Measurements from ENCODE around the gene SCARB2. TPM values are rescaled to one million over a fixed set of nuclear protein-coding genes. Genes with fewer than 3 reads are reported as not detected.

Gene SCARB2
- total and polyA plus RNA-seq, 2 of the 4 experiments (the other 2 are of a cell fraction), result 69.2 to 102 TPM

DNA sequence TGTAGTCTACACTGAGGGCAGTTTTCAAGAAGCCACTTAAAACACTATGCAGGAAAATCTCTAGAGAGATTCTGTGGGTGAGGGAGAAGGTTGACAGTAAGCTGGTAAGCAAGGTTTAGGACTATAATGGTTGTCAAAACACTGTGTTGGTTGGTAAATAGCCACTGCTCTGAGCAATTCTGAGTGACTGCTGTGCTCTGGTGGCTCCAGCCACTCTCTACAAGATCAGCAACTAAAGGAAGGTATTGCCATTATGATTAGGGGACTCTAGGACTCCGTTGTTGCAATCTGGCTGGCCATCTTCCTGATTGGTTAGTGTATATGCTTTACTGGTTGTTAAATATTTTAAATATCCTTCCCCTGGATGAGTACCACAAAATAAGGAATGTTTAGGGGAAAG lies 32.4 kb upstream of the SCARB2 start:
- Histone ChIP-seq H3K9me3 (ENCODE audit: control insufficient read depth, insufficient read depth, low read length) (no peaks in the 10 kb centered on the region), H3K56ac (ENCODE audit: extremely low read depth, insufficient read depth, low read length) (no peak overlapping the region), H4K20me1 (ENCODE audit: insufficient read depth, low read length) (no peaks in the 10 kb centered on the region), H4K5ac (ENCODE audit: low read depth, low read length) (no peak overlapping the region), H2AK9ac (replicated peaks; ENCODE audit: low read depth, low read length, poor library complexity) (no peak overlapping the region), H4K91ac (ENCODE audit: insufficient read depth, low read depth, low read length) (no peak overlapping the region), H2AFZ (replicated peaks; ENCODE audit: low read length, poor library complexity) (no peak overlapping the region), H2BK5ac (ENCODE audit: low read depth, low read length, poor library complexity, severe bottlenecking) (no peak overlapping the region), H3K4me3 (ENCODE audit: insufficient read depth, low read depth, low read length) (no peak overlapping the region), H3K27me3 (ENCODE audit: control insufficient read depth, insufficient read depth, low read length) (peaks cover 30% of the 10 kb centered on the region), H3K14ac (replicated peaks; ENCODE audit: low read depth, low read length) (no peak overlapping the region), H4K8ac (ENCODE audit: low read depth in 2 of 2, low read length in 2 of 2) (no peak overlapping the region), H3K36me3 (ENCODE audit: control insufficient read depth, insufficient read depth, low read length) (no peaks in the 10 kb centered on the region), H2BK15ac (ENCODE audit: low read depth, low read length) (no peak overlapping the region), H2AK5ac (ENCODE audit: low read depth, low read length) (no peak overlapping the region), H3K4me1 (ENCODE audit: control insufficient read depth, insufficient read depth, low read length) (no peaks in the 10 kb centered on the region), H3K9me1 (ENCODE audit: insufficient read depth, low read length) (no peaks in the 10 kb centered on the region), H3K4ac (ENCODE audit: low read depth, low read length) (no peak overlapping the region), H3K18ac (ENCODE audit: low read depth, low read length) (no peak overlapping the region), H3K23ac (ENCODE audit: low read depth, low read length) (no peak overlapping the region), H3K27ac (ENCODE audit: insufficient read depth, low read length) (no peak overlapping the region), H3K4me2 (ENCODE audit: low read depth, low read length) (no peak overlapping the region), H3K9ac (ENCODE audit: low read depth, low read length) (no peak overlapping the region), H2BK120ac (ENCODE audit: low read depth, low read length) (no peak overlapping the region), H2BK20ac (ENCODE audit: low read depth, low read length) (no peak overlapping the region), H3K79me1 (ENCODE audit: low read depth in 1 of 2, low read length in 2 of 2) (no peaks in the 10 kb centered on the region)
- DNase-seq (no peak), ATAC-seq (ENCODE audit: low read depth) (no peak)
- POLR2A ChIA-PET (ENCODE audit: unreplicated experiment), result no interaction called here
- in situ Hi-C loops (cut with MboI; ENCODE audit: low sequenced_read_pairs), result no loop called here
- no TSS peak for BruUV-seq (replicated peaks)
- intact Hi-C loops (cut with micrococcal nuclease), result no loop called here
- no CpG with 5 or more reads among the region's 1 CpG for WGBS, 2 experiments (ENCODE audit: extremely low coverage in 2 of 2, insufficient read length in 1 of 2)
- dilution Hi-C loops (cut with HindIII; ENCODE audit: low sequenced_read_pairs, unreplicated experiment), result no loop called here
- no peak for TF ChIP-seq RAD21 (IDR thresholded peaks at IDR 0.05; ENCODE audit: low read length)
- no peak for TF ChIP-seq MXI1 (IDR thresholded peaks at IDR 0.05; ENCODE audit: borderline replicate concordance, low read depth, low read length)
- TF ChIP-seq FOS (IDR thresholded peaks at IDR 0.05; ENCODE audit: low read depth, low read length), result no peak
- no peak for TF ChIP-seq CHD1 (IDR thresholded peaks at IDR 0.05; ENCODE audit: low read depth, low read length)
- TF ChIP-seq MAFK (IDR thresholded peaks at IDR 0.05; ENCODE audit: low read depth, low read length), result no peak
- TF ChIP-seq RCOR1 (IDR thresholded peaks at IDR 0.05; ENCODE audit: insufficient replicate concordance, low read length), result no peak
- TF ChIP-seq POLR2A (IDR thresholded peaks at IDR 0.05; ENCODE audit: low read depth, low read length), result no peak
- no peak for TF ChIP-seq RFX5 (IDR thresholded peaks at IDR 0.05; ENCODE audit: low read depth, low read length)
- no peak for TF ChIP-seq CTCF (conservative IDR thresholded peaks at IDR 0.05; ENCODE audit: low read depth, low read length)
- TF ChIP-seq CEBPB (IDR thresholded peaks at IDR 0.05; ENCODE audit: low read depth, low read length), result no peak
- TF ChIP-seq MAZ (IDR thresholded peaks at IDR 0.05; ENCODE audit: borderline replicate concordance, low read depth, low read length), result no peak
- CTCF ChIA-PET, result no interaction called here
